ENCODE results near the gene PNMA1. TPM values are rescaled to one million over a fixed set of nuclear protein-coding genes. Genes with fewer than 3 reads are reported as not detected.

Gene PNMA1
- total RNA-seq, 6 donors from 2014 or later = 9.9 to 28.9 (median 15.2) TPM

GRCh38 chr14:73760598-73761586 lies 46.7 kb upstream of the PNMA1 start:
- Histone ChIP-seq H3K36me3 (no peaks in the 10 kb centered on the region), H3K27ac (peak overlapping the region; percentile 95 to 98 (median 96)), H3K4me3 (peak overlapping the region in 3 of 4 donors; percentile 60 to 89 (median 79)), H3K9me3 (no peaks in the 10 kb centered on the region), H3K27me3 (no peaks in the 10 kb centered on the region), H3K4me1 (peaks cover 83 to 90% (median 85%) of the 10 kb centered on the region in 4 donors)
- TF ChIP-seq EP300 (IDR thresholded peaks at IDR 0.05) (no peak), POLR2A (IDR thresholded peaks at IDR 0.05) (no peak), POLR2AphosphoS5 (IDR thresholded peaks at IDR 0.05) (no peak), CTCF (IDR thresholded peaks at IDR 0.05) (no peak)
- ATAC-seq (ENCODE audit: low FRiP score in 2 of 2) (no peak), DNase-seq (peak in 1 of 2 donors; percentile 85)
- WGBS, 2 donors = 50% methylated on average over 13 of the region's 13 CpGs

DNA sequence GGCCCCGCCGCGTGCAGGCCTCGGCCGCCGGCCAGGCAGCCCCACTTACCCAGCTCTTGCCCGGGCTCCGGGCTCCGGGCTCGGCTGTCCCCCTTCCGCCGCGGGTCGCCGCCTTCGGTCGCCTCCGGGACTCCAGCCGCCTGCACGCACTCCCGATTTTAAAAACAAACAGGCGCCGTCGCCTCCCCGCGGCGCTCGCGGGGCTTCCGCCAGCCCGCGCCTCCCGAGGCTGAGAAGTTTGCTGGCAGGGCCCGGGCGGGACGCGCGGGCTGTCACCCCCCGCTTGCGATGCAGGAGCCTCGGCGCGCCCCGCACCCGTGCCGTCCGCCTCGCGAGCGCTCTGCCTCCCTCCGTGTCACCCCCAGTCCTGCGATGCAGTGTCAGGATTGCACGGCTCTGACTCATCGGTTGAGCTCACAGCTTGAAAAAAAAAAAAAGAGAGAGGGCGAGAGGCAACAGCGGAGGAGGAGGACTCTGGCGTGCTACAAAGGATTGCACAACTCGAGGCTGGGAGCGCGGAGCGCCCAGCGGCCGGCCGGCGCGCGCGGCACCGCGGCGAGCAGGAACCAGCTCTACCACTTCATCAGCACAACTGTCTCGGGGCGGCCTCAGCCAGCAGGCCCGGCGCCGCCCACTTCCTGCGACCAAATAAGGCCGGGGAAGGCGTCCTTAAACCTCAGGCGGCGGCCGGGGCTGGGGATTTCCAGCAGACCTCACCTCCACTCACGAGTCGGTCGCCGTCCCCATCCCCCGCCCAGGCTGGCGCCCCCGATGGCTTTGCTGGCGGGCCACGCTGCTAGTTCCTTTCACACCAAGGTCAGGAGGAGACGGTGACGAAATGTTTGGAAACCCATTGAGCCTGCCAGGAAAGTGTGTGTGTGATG lies 45.8 kb upstream of the PNMA1 start:
- ATAC-seq (ENCODE audit: low FRiP score in 2 of 2) (peak; percentile 91 to 93), DNase-seq (peak; percentile 99)
- no peaks in the 10 kb centered on the region for H3K36me3 ChIP-seq
- H3K4me3 ChIP-seq = peak overlapping the region; percentile 60 to 89 (median 71)
- H3K9me3 ChIP-seq = no peaks in the 10 kb centered on the region
- no peaks in the 10 kb centered on the region for H3K27me3 ChIP-seq
- peaks cover 83 to 90% (median 85%) of the 10 kb centered on the region in 4 donors for H3K4me1 ChIP-seq
- peak overlapping the region; percentile 95 to 98 (median 96) for H3K27ac ChIP-seq
- TF ChIP-seq POLR2AphosphoS5 (IDR thresholded peaks at IDR 0.05) = peak; percentile 90 to 92
- peak in 3 of 4 donors; percentile 70 to 91 (median 88) for TF ChIP-seq POLR2A (IDR thresholded peaks at IDR 0.05)
- peak in 4 of 6 experiments; percentile 25 to 71 (median 54) for TF ChIP-seq CTCF (IDR thresholded peaks at IDR 0.05)
- peak in 3 of 4 donors; percentile 69 to 85 (median 70) for TF ChIP-seq EP300 (IDR thresholded peaks at IDR 0.05)
- WGBS, 2 donors = 0 to 1% methylated on average over 32 to 52 of the region's 93 CpGs

GRCh38 chr14:73759183-73759713 lies 45.1 kb upstream of the PNMA1 start:
- no peak for TF ChIP-seq CTCF (IDR thresholded peaks at IDR 0.05)
- peak; percentile 43 to 48 for TF ChIP-seq POLR2AphosphoS5 (IDR thresholded peaks at IDR 0.05)
- ATAC-seq (ENCODE audit: low FRiP score in 2 of 2) (peak in 1 of 2 donors; percentile 56), DNase-seq (peak; percentile 66 to 95)
- Histone ChIP-seq H3K4me3 (peak overlapping the region; percentile 60 to 89 (median 71)), H3K27ac (peak overlapping the region; percentile 95 to 98 (median 96)), H3K36me3 (no peaks in the 10 kb centered on the region), H3K27me3 (no peaks in the 10 kb centered on the region), H3K4me1 (peaks cover 83 to 90% (median 85%) of the 10 kb centered on the region in 4 donors), H3K9me3 (no peaks in the 10 kb centered on the region)
- 0 to 3% methylated on average over 5 of the region's 71 CpGs for WGBS, 2 donors

- H3K4me1 ChIP-seq = peaks cover 84 to 90% (median 85%) of the 10 kb centered on the region in 4 donors
- ATAC-seq (ENCODE audit: low FRiP score in 2 of 2) = peak in 1 of 2 donors; percentile 1
- no peaks in the 10 kb centered on the region for H3K36me3 ChIP-seq
- peak overlapping the region; percentile 95 to 98 (median 96) for H3K27ac ChIP-seq
- peak; percentile 86 to 91 for DNase-seq
- no peaks in the 10 kb centered on the region for H3K27me3 ChIP-seq
- H3K9me3 ChIP-seq = no peaks in the 10 kb centered on the region
- peak overlapping the region; percentile 29 to 89 (median 70) for H3K4me3 ChIP-seq
- WGBS, 2 donors = 1 to 5% methylated on average over 6 to 15 of the region's 49 CpGs
- TF ChIP-seq CTCF (IDR thresholded peaks at IDR 0.05) (peak in 5 of 6 experiments; percentile 46 to 68 (median 55)), POLR2A (IDR thresholded peaks at IDR 0.05) (peak in 2 of 4 donors; percentile 29 to 62), POLR2AphosphoS5 (IDR thresholded peaks at IDR 0.05) (peak; percentile 44 to 45), EP300 (IDR thresholded peaks at IDR 0.05) (no peak)
These were observed 44.4 kb upstream of the PNMA1 start for GRCh38 chr14:73758392-73759182.
